ENCODE measurements around the gene HTRA1.

The HTRA1 gene

GRCh38 chr10:122497241-122497640 lies 35.9 kb downstream of the HTRA1 start:
- no peak for DNase-seq

- DNase-seq = no peak
Measured at GRCh38 chr10:122498521-122498920, 37.2 kb downstream of the HTRA1 start.

- no peak for DNase-seq
Measured at GRCh38 chr10:122499012-122499411, 37.7 kb downstream of the HTRA1 start.

GRCh38 chr10:122499491-122499941 lies 38.2 kb downstream of the HTRA1 start:
- no peak for DNase-seq

- no peak for DNase-seq
Measured at GRCh38 chr10:122500194-122500593, 38.8 kb downstream of the HTRA1 start.

- no peak for DNase-seq
Measured at GRCh38 chr10:122500726-122501125, 39.4 kb downstream of the HTRA1 start.

GRCh38 chr10:122503012-122503411 lies 41.7 kb downstream of the HTRA1 start:
- DNase-seq = no peak

- DNase-seq = no peak
Measured at GRCh38 chr10:122503886-122504609, 42.7 kb downstream of the HTRA1 start.

GRCh38 chr10:122504610-122504950 lies 43.2 kb downstream of the HTRA1 start:
- peak; percentile 88 for DNase-seq

GRCh38 chr10:122505011-122505410 lies 43.7 kb downstream of the HTRA1 start:
- DNase-seq = no peak

GRCh38 chr10:122505885-122506645 lies 44.7 kb downstream of the HTRA1 start:
- no peak for DNase-seq

GRCh38 chr10:122507616-122508015 lies 46.3 kb downstream of the HTRA1 start:
- DNase-seq = no peak

- no peak for DNase-seq
Measured at GRCh38 chr10:122508021-122508420, 46.7 kb downstream of the HTRA1 start.

GRCh38 chr10:122509323-122509722 lies 48.0 kb downstream of the HTRA1 start:
- no peak for DNase-seq

- no peak for DNase-seq
Measured at GRCh38 chr10:122510326-122510725, 49.0 kb downstream of the HTRA1 start.

GRCh38 chr10:122510736-122511135 lies 49.4 kb downstream of the HTRA1 start:
- DNase-seq = no peak

GRCh38 chr10:122513053-122513452 lies 51.7 kb downstream of the HTRA1 start:
- DNase-seq = no peak

- DNase-seq = no peak
Measured at GRCh38 chr10:122514045-122514840, 52.9 kb downstream of the HTRA1 start.

- DNase-seq = no peak
Measured at GRCh38 chr10:122515022-122515424, 53.7 kb downstream of the HTRA1 start.

- DNase-seq = no peak
Measured at GRCh38 chr10:122515588-122516231, 54.4 kb downstream of the HTRA1 start.

- DNase-seq = no peak
Measured at GRCh38 chr10:122516734-122517133, 55.4 kb downstream of the HTRA1 start.

GRCh38 chr10:122519144-122519543 lies 57.8 kb downstream of the HTRA1 start:
- DNase-seq = no peak

GRCh38 chr10:122519873-122520272 lies 58.5 kb downstream of the HTRA1 start:
- no peak for DNase-seq
